H9 (cell line): ENCODE results near the gene BDNF. TPM values are rescaled to one million over a fixed set of nuclear protein-coding genes. Genes with fewer than 3 reads are reported as not detected.

Source experiments
- DNase-seq: peaks from one replicate; pipeline ENCODE4 v3.0.0-alpha.2; 2017
- H2AFZ ChIP-seq: one replicate; pipeline ENCODE4 v1.6.1; 2013; ENCODE audit warnings: mild to moderate bottlenecking, low read length, control low read depth, moderate library complexity
- H2AK5ac ChIP-seq: 2 replicates; pipeline ENCODE4 v1.6.1; 2013; ENCODE audit warnings: low read length, control low read depth, mixed read lengths; ENCODE audit not compliant: insufficient read length
- H2BK120ac ChIP-seq: one replicate; pipeline ENCODE4 v1.6.1; 2013; ENCODE audit warnings: low read depth, mild to moderate bottlenecking, low read length, control low read depth, inconsistent platforms; ENCODE audit not compliant: poor library complexity, severe bottlenecking
- H2BK12ac ChIP-seq: 2 replicates; pipeline ENCODE4 v1.6.1; 2013; ENCODE audit warnings: low read length, control low read depth, mixed read lengths, low read depth; ENCODE audit not compliant: insufficient read length
- H2BK15ac ChIP-seq: 2 replicates; pipeline ENCODE4 v1.6.1; 2013; ENCODE audit warnings: low read depth, low read length, control low read depth
- H2BK20ac ChIP-seq: one replicate; pipeline ENCODE4 v1.6.1; 2013; ENCODE audit warnings: low read depth, mild to moderate bottlenecking, low read length, control low read depth, inconsistent platforms; ENCODE audit not compliant: poor library complexity, severe bottlenecking
- H2BK5ac ChIP-seq: 2 replicates; pipeline ENCODE4 v1.6.1; 2013; ENCODE audit warnings: low read length, control low read depth, mixed read lengths; ENCODE audit not compliant: insufficient read length
- H3K14ac ChIP-seq: 2 replicates; pipeline ENCODE4 v1.6.1; 2013; ENCODE audit warnings: low read length, control low read depth; ENCODE audit not compliant: insufficient read depth
- H3K18ac ChIP-seq: 2 replicates; pipeline ENCODE4 v1.6.1; 2013; ENCODE audit warnings: low read depth, mild to moderate bottlenecking, mixed read lengths, low read length, control low read depth; ENCODE audit not compliant: insufficient read length
- H3K23ac ChIP-seq: 2 replicates; pipeline ENCODE4 v1.6.1; 2013; ENCODE audit warnings: low read length, control low read depth, mixed read lengths, low read depth; ENCODE audit not compliant: insufficient read length
- H3K23me2 ChIP-seq: 2 replicates; pipeline ENCODE4 v1.6.1; 2013; ENCODE audit warnings: low read depth, mild to moderate bottlenecking, mixed read lengths, low read length, control low read depth; ENCODE audit not compliant: insufficient read length, poor library complexity, severe bottlenecking
- H3K27ac ChIP-seq: 2 replicates; pipeline ENCODE4 v1.5.1; 2013; ENCODE audit warnings: low read length, control low read depth, mixed read lengths, low read depth; ENCODE audit not compliant: insufficient read length
- H3K27me3 ChIP-seq: 2 replicates; pipeline ENCODE4 v1.6.1; 2013; ENCODE audit warnings: low read length, control low read depth, inconsistent platforms; ENCODE audit not compliant: insufficient read depth
- H3K4ac ChIP-seq: 2 replicates; pipeline ENCODE4 v1.6.1; 2013; ENCODE audit warnings: low read depth, mild to moderate bottlenecking, control low read depth, inconsistent platforms, low read length, moderate library complexity
- H3K4me1 ChIP-seq: 2 replicates; pipeline ENCODE4 v1.6.1; 2013; ENCODE audit warnings: low read length, control low read depth, inconsistent platforms; ENCODE audit not compliant: insufficient read depth
- H3K4me2 ChIP-seq: 2 replicates; pipeline ENCODE4 v1.6.1; 2013; ENCODE audit warnings: low read length, control low read depth, mixed read lengths; ENCODE audit not compliant: insufficient read length, insufficient read depth
- H3K56ac ChIP-seq: 2 replicates; pipeline ENCODE4 v1.6.1; 2013; ENCODE audit warnings: low read depth, mild to moderate bottlenecking, mixed read lengths, low read length, control low read depth; ENCODE audit not compliant: insufficient read length
- H3K79me1 ChIP-seq: 2 replicates; pipeline ENCODE4 v1.6.1; 2013; ENCODE audit warnings: low read depth, mild to moderate bottlenecking, moderate library complexity, low read length, control low read depth, inconsistent platforms; ENCODE audit not compliant: insufficient read depth, poor library complexity, severe bottlenecking
- H3K79me2 ChIP-seq: 2 replicates; pipeline ENCODE4 v1.6.1; 2013; ENCODE audit warnings: low read length, control low read depth, inconsistent platforms; ENCODE audit not compliant: insufficient read depth
- H3K9ac ChIP-seq: 2 replicates; pipeline ENCODE4 v1.6.1; 2013; ENCODE audit warnings: low read length, control low read depth, mixed read lengths; ENCODE audit not compliant: insufficient read length; ENCODE audit errors: extremely low read depth
- H3K9me3 ChIP-seq: one replicate; pipeline ENCODE4 v1.6.1; 2013; ENCODE audit warnings: low read depth, low read length, inconsistent platforms; ENCODE audit not compliant: control insufficient read depth
- H3T11ph ChIP-seq: one replicate; pipeline ENCODE4 v1.6.1; 2013; ENCODE audit warnings: mild to moderate bottlenecking, low read length, control low read depth, inconsistent platforms
- H4K20me1 ChIP-seq: one replicate; pipeline ENCODE4 v1.6.1; 2013; ENCODE audit not compliant: control insufficient read depth, insufficient read length, insufficient read depth
- H4K5ac ChIP-seq: 2 replicates; pipeline ENCODE4 v1.6.1; 2013; ENCODE audit warnings: low read depth, mild to moderate bottlenecking, mixed read lengths, low read length, control low read depth; ENCODE audit not compliant: insufficient read length
- H4K8ac ChIP-seq: replicated peaks from 2 replicates; pipeline ENCODE4 v1.6.1; 2013; ENCODE audit warnings: low read length, control low read depth, mixed read lengths, low read depth; ENCODE audit not compliant: insufficient read length
- H4K91ac ChIP-seq: 2 replicates; pipeline ENCODE4 v1.6.1; 2013; ENCODE audit warnings: low read depth, mild to moderate bottlenecking, moderate library complexity, mixed read lengths, low read length, control low read depth; ENCODE audit not compliant: insufficient read length
- H3K27ac Mint-ChIP-seq, 3 experiments: 2 replicates in 2 of 3; 3 replicates in 1 of 3; pipeline ENCODE4 v1.8.0; 2020 to 2021; ENCODE audit warnings: mixed read lengths in 3 of 3, mild to moderate bottlenecking in 1 of 3, moderate library complexity in 1 of 3
- H3K27me3 Mint-ChIP-seq: 2 replicates; pipeline ENCODE4 v1.8.0; 2021; ENCODE audit warnings: low read depth, mild to moderate bottlenecking, moderate library complexity, mixed read lengths
- H3K36me3 Mint-ChIP-seq, 3 experiments: 2 replicates in 2 of 3; 3 replicates in 1 of 3; pipeline ENCODE4 v1.8.0; 2020 to 2021; ENCODE audit warnings: low read depth in 3 of 3, mixed read lengths in 3 of 3; ENCODE audit not compliant: insufficient read depth in 1 of 3
- H3K4me1 Mint-ChIP-seq, 2 experiments: 2 replicates each; pipeline ENCODE4 v1.8.0; 2020; ENCODE audit warnings: mixed read lengths in 2 of 2
- H3K4me3 Mint-ChIP-seq, 2 experiments: 2 replicates in 1 of 2; 3 replicates in 1 of 2; pipeline ENCODE4 v1.8.0; 2020 to 2021; ENCODE audit warnings: mild to moderate bottlenecking in 2 of 2, mixed read lengths in 2 of 2, moderate library complexity in 1 of 2
- H3K9me3 Mint-ChIP-seq, 2 experiments: 2 replicates in 1 of 2; 3 replicates in 1 of 2; pipeline ENCODE4 v1.8.0; 2020; ENCODE audit warnings: mild to moderate bottlenecking in 2 of 2, mixed read lengths in 2 of 2, moderate library complexity in 1 of 2
- WGBS: extraction: QIAGEN DNeasy Blood & Tissue Kit; methylation state at CpG from one replicate; pipeline ENCODE4 v1.1.7; 2013; ENCODE audit warnings: missing lambda C conversion rate, low lambda C conversion rate, mixed read lengths; ENCODE audit not compliant: insufficient read length; ENCODE audit errors: extremely low coverage; 5-methylcytosine and 5-hydroxymethylcytosine counted together
- total RNA-seq: library from RNA; stranded (reverse); gene quantifications from 2 replicates; pipeline ENCODE4 v1.2.1, GENCODE V29; 2021
- TF ChIP-seq, protein P1 (sequence below): fragments of 200-600 bp; sonication (generic); conservative IDR thresholded peaks from 3 replicates; pipeline ENCODE4 v1.8.0; 2021; ENCODE audit warnings: antibody characterized with exemption, mild to moderate bottlenecking

Gene BDNF
- total RNA-seq, 1 experiment from 2014 or later, result 2.7 TPM

DNA sequence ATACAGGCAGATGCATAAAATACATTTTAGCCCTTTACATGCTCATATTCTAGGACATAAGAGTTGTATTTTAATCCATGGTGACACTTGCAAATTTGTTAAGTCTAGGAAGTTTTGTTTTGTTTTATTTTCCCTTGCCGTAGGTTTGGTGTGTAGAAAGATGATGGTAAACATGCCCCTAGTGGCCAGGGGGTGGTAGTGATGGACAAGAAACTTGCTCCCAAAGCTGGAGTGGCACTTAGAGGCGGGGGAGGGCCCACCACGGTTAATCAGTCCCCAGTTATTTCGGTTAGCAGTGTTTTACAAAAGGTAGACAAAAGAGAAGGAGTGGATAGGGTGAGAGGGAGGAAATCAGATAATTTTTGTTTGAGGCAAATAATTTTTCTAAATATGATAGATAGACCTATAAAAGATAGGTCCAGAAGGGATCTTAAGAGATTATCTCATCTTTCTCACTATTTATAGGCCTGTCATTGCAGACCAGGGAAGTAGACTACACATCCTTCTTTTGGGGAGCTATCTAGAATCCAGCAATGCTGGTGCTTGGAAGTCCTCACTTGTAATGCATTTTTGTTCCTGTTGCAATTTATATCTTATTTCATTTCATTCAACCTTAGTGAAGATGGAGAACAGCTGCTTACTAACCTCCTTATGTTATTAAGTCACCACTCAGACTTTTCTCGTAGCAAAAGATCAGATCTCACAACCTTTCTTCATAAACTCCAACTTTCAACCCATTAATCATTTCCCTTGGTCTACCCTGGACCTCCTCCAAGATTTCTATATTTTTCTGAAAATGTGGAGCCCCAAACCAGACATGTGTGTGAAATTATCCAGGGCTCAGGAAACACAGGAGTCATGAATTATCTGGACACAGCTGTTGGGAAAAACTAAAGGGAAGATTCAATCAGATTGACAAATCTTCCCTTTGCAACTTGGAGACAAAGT is 5.9 kb upstream of the BDNF start:
- H3K4me2 ChIP-seq, result no peak overlapping the region
- H3K27me3 Mint-ChIP-seq, result peaks cover 35% of the 10 kb centered on the region

More for the DNA sequence above, 5.9 kb upstream of the BDNF start:
- Mint-ChIP-seq H3K4me1 (peaks cover 19 to 21% of the 10 kb centered on the region in 2 experiments), H3K36me3 (no peaks in the 10 kb centered on the region), H3K4me3 (peak overlapping the region in 1 of 2 experiments; percentile 21; a peak in 1 of 5 replicates), H3K27ac (no peak overlapping the region), H3K9me3 (no peaks in the 10 kb centered on the region)
- Histone ChIP-seq H4K5ac (no peak overlapping the region), H2BK20ac (no peak overlapping the region), H4K8ac (no peak overlapping the region), H3T11ph (no peak overlapping the region), H3K27me3 (peaks cover 12% of the 10 kb centered on the region; the same call in 1 of the 2 replicates), H3K4ac (no peak overlapping the region), H2BK5ac (no peak overlapping the region), H3K27ac (no peak overlapping the region), H3K4me1 (0 out of 2 replicates have a peak, but pooled peaks cover 2% of the 10 kb centered on the region), H2AK5ac (no peak overlapping the region), H3K56ac (no peak overlapping the region), H2BK12ac (no peak overlapping the region), H3K79me2 (no peaks in the 10 kb centered on the region), H3K18ac (no peak overlapping the region), H2BK120ac (no peak overlapping the region), H4K91ac (no peak overlapping the region), H3K23me2 (peaks cover 5% of the 10 kb centered on the region), H3K23ac (no peak overlapping the region), H3K9me3 (no peaks in the 10 kb centered on the region), H4K20me1 (no peaks in the 10 kb centered on the region), H2AFZ (no peak overlapping the region), H2BK15ac (no peak overlapping the region), H3K9ac (no peak overlapping the region), H3K14ac (no peak overlapping the region), H3K79me1 (no peaks in the 10 kb centered on the region)
- TF ChIP-seq, protein P1, sequence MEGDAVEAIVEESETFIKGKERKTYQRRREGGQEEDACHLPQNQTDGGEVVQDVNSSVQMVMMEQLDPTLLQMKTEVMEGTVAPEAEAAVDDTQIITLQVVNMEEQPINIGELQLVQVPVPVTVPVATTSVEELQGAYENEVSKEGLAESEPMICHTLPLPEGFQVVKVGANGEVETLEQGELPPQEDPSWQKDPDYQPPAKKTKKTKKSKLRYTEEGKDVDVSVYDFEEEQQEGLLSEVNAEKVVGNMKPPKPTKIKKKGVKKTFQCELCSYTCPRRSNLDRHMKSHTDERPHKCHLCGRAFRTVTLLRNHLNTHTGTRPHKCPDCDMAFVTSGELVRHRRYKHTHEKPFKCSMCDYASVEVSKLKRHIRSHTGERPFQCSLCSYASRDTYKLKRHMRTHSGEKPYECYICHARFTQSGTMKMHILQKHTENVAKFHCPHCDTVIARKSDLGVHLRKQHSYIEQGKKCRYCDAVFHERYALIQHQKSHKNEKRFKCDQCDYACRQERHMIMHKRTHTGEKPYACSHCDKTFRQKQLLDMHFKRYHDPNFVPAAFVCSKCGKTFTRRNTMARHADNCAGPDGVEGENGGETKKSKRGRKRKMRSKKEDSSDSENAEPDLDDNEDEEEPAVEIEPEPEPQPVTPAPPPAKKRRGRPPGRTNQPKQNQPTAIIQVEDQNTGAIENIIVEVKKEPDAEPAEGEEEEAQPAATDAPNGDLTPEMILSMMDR, result peak; percentile 87
- 100% methylated on average over 1 of the region's 5 CpGs for WGBS
- peak; percentile 53 for DNase-seq
